Nephron progenitor cell (in vitro differentiated cells): ENCODE measurements around the gene SYNDIG1.

ENCODE experiments used
- DNase-seq: peaks from one replicate; pipeline ENCODE4 v3.0.0; 2021
- H3K27ac Mint-ChIP-seq: 2 replicates; pipeline ENCODE4 v1.8.0; 2021; ENCODE audit warnings: mild to moderate bottlenecking, moderate library complexity, mixed read lengths
- H3K27me3 Mint-ChIP-seq: 2 replicates; pipeline ENCODE4 v1.8.0; 2021; ENCODE audit warnings: mild to moderate bottlenecking, low read depth, mixed read lengths; ENCODE audit not compliant: poor library complexity
- H3K36me3 Mint-ChIP-seq: 2 replicates; pipeline ENCODE4 v1.8.0; 2021; ENCODE audit warnings: low read depth, mixed read lengths
- H3K4me1 Mint-ChIP-seq: 2 replicates; pipeline ENCODE4 v1.8.0; 2021; ENCODE audit warnings: mixed read lengths
- H3K4me3 Mint-ChIP-seq: 2 replicates; pipeline ENCODE4 v1.8.0; 2021; ENCODE audit warnings: mild to moderate bottlenecking, moderate library complexity, mixed read lengths
- H3K9me3 Mint-ChIP-seq: 2 replicates; pipeline ENCODE4 v1.8.0; 2021; ENCODE audit warnings: mild to moderate bottlenecking, moderate library complexity, mixed read lengths
- CTCF ChIP-seq: fragments of 200-600 bp; sonication (generic); IDR thresholded peaks from 2 replicates; pipeline ENCODE4 v1.5.0; 2021; ENCODE audit warnings: antibody characterized with exemption

Gene SYNDIG1

GRCh38 chr20:24460712-24461111 is 8.7 kb upstream of the SYNDIG1 start:
- Mint-ChIP-seq H3K4me1 (peaks cover 8% of the 10 kb centered on the region), H3K9me3 (no peaks in the 10 kb centered on the region), H3K27ac (no peak overlapping the region), H3K27me3 (peaks cover 41% of the 10 kb centered on the region), H3K36me3 (no peaks in the 10 kb centered on the region), H3K4me3 (no peak overlapping the region)
- DNase-seq = no peak
- no peak for TF ChIP-seq CTCF

DNA sequence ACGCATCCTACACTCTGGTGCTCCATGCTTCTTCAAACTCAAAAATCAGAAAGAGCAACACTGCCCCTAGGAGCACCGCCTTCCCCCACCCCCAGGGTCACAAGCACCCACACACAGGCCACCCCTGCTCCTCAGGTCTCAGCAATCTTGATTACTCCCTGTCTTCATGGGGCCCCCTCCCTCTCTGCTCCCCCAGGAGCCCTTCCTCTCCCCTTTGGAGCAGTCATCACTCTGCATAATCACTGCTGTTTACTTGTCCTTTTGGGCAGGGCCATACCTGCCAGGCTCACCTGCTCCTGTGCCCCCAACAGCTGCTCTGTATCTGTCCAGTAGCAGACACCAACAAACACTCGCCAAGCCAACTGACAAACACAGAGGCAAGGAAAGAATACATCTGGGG is 7.6 kb upstream of the SYNDIG1 start:
- no peaks in the 10 kb centered on the region for H3K36me3 Mint-ChIP-seq
- DNase-seq = no peak
- H3K9me3 Mint-ChIP-seq = no peaks in the 10 kb centered on the region
- no peaks in the 10 kb centered on the region for H3K4me1 Mint-ChIP-seq
- H3K27ac Mint-ChIP-seq = no peak overlapping the region
- H3K4me3 Mint-ChIP-seq = no peak overlapping the region
- peaks cover 50% of the 10 kb centered on the region for H3K27me3 Mint-ChIP-seq
- no peak for TF ChIP-seq CTCF

DNA sequence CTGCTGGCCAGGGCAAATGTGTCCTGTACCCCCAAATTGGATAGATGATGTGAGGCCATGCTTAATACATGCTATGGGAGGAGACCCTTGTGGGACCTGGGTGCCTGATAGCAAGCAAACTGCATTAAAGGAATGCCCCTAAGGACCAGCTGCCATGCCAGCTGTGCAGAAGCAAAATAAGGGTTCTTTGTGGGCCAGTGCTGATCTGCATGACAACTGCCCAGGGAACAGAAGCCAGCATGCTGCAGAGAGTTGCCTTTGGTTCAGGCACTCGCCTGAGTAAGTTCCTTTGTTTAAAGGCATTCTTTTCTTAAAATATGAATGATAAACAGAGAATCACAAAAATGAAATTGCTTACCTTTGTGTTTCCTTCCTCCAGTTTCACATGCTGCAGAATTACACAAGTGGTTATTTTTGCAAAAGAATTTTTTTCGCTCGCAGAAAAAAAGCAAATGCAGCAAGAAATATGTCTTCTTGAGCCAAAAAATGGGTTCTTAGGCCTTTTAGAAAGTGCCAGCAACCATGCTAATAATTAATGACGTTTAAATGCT is 6.9 kb upstream of the SYNDIG1 start:
- peaks cover 2% of the 10 kb centered on the region for H3K4me1 Mint-ChIP-seq
- H3K36me3 Mint-ChIP-seq = no peaks in the 10 kb centered on the region
- peaks cover 51% of the 10 kb centered on the region for H3K27me3 Mint-ChIP-seq
- no peak for DNase-seq
- no peaks in the 10 kb centered on the region for H3K9me3 Mint-ChIP-seq
- no peak for TF ChIP-seq CTCF
- no peak overlapping the region for H3K4me3 Mint-ChIP-seq
- H3K27ac Mint-ChIP-seq = no peak overlapping the region

- DNase-seq = no peak
- Mint-ChIP-seq H3K4me3 (no peak overlapping the region), H3K27me3 (peaks cover 65% of the 10 kb centered on the region), H3K4me1 (peaks cover 6% of the 10 kb centered on the region), H3K27ac (no peak overlapping the region), H3K36me3 (no peaks in the 10 kb centered on the region), H3K9me3 (no peaks in the 10 kb centered on the region)
- no peak for TF ChIP-seq CTCF
Measured at GRCh38 chr20:24465159-24465558, 4.3 kb upstream of the SYNDIG1 start.

GRCh38 chr20:24465730-24466129 is 3.7 kb upstream of the SYNDIG1 start:
- Mint-ChIP-seq H3K4me1 (peaks cover 12% of the 10 kb centered on the region), H3K9me3 (no peaks in the 10 kb centered on the region), H3K4me3 (no peak overlapping the region), H3K27me3 (peaks cover 71% of the 10 kb centered on the region), H3K27ac (no peak overlapping the region), H3K36me3 (no peaks in the 10 kb centered on the region)
- DNase-seq = no peak
- no peak for TF ChIP-seq CTCF

- Mint-ChIP-seq H3K9me3 (no peaks in the 10 kb centered on the region), H3K4me1 (peaks cover 36% of the 10 kb centered on the region), H3K27me3 (peaks cover 89% of the 10 kb centered on the region), H3K27ac (no peak overlapping the region), H3K36me3 (no peaks in the 10 kb centered on the region), H3K4me3 (peak overlapping the region; percentile 71)
- DNase-seq = peak; percentile 21
- TF ChIP-seq CTCF = no peak
Measured at GRCh38 chr20:24468401-24469115, 871 bp upstream of the SYNDIG1 start.
